GM19328 (cell line): ENCODE results near the gene SPPL3.
"Not testable (repeated sequence)": the region's sequence is repeated elsewhere in the genome, so short reads cannot be mapped to it uniquely, and the experiment has no call there.

Experiments used
- ATAC-seq: cut with Tn5 transposase; IDR thresholded peaks from one replicate; pipeline ENCODE4 v1.9.1; 2021; ENCODE audit warnings: mild to moderate bottlenecking, moderate library complexity; ENCODE audit not compliant: unreplicated experiment

Gene SPPL3

DNA sequence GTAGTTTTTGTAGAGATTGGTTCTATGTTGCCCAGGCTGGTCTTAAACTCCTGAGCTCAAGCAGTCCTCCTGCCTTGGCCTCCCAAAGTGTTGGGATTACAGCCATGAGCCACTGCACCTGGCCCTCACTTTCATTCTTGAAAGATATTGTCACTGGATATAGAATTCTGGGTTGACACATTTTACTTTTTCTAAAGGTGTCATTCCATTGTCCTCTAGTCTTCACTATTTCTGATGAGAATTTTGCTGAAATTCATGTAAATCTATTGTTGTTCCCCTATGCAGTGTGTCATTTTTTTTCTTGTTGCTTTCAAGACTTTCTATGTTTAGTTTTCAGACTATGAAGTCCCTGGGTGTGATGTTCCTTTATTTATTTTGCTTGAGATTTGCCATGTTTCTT, 149.4 kb downstream of the SPPL3 start:
- ATAC-seq = no peak

GRCh38 chr12:120751389-120751788, 152.8 kb downstream of the SPPL3 start:
- ATAC-seq = no peak

- no peak for ATAC-seq
Measured at GRCh38 chr12:120750806-120751205, 153.4 kb downstream of the SPPL3 start.

DNA sequence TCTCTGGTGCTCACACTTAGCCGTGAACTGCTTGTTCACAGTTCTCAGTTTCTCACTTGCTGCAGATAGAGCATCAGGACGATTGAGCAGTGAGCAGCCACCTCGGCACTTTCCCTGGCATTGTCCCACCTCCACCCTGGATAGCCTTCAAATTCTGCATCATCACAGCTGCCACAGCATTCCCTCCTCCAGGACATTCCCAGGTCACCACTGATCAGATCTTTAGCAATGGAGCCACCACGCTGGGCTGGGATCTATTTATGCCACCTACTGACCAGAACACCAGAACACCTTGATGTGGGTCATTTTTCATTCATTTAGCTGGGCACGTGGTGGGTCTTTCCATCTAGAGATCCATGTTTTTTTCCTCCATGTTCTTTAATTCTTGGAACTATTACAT, 154.9 kb downstream of the SPPL3 start:
- no peak for ATAC-seq

GRCh38 chr12:120748242-120748641, 155.9 kb downstream of the SPPL3 start:
- no peak for ATAC-seq

- no peak for ATAC-seq
Measured at GRCh38 chr12:120744922-120745493, 159.2 kb downstream of the SPPL3 start.

DNA sequence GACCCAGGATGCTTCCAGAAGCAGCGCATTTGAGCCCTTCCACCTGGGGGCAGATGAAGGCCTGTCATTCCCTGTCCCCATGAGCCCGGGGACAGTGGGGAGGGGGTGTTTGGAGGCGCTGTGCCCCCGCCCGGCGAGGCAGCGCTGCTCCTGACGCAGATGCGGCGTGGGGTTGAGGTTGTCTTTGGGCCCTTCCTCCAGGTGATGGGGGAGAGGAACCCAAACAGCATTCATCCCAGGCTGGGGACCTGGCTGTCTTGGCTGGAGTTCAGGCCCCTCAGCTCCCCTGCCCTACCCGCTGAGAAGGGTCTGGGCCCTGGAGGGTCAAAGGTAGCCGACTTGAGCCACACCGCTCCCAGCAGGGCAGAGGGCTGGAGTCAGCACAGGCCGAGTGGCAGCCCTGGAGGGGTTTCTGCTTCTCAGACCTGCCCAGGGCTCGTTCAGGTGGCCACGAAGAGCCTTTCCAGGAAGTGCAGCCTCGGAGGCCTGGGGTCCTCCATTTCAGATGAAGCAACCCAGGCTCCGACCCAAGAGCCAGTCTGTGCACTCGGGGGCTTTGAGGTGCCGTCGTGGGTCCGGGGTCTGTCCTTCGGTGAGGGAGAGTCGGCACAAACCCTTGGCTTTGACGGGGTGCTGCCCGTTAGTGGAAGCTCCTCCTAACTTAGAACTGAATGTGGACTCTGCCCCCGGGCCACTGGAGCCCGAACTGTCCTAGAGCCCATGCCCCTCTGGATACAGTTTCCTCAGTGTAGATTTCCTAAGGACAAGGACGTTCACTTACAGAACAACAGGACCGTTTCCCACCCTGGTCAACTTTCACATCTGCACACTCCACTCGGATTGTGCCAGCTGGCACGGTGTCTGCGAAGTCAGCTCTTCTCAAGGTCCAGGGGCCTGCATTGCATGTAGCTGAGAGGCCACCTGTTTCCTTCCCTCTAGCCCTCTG, 162.4 kb downstream of the SPPL3 start:
- no peak for ATAC-seq

- ATAC-seq = no peak
Measured at GRCh38 chr12:120740871-120741270, 163.3 kb downstream of the SPPL3 start.

DNA sequence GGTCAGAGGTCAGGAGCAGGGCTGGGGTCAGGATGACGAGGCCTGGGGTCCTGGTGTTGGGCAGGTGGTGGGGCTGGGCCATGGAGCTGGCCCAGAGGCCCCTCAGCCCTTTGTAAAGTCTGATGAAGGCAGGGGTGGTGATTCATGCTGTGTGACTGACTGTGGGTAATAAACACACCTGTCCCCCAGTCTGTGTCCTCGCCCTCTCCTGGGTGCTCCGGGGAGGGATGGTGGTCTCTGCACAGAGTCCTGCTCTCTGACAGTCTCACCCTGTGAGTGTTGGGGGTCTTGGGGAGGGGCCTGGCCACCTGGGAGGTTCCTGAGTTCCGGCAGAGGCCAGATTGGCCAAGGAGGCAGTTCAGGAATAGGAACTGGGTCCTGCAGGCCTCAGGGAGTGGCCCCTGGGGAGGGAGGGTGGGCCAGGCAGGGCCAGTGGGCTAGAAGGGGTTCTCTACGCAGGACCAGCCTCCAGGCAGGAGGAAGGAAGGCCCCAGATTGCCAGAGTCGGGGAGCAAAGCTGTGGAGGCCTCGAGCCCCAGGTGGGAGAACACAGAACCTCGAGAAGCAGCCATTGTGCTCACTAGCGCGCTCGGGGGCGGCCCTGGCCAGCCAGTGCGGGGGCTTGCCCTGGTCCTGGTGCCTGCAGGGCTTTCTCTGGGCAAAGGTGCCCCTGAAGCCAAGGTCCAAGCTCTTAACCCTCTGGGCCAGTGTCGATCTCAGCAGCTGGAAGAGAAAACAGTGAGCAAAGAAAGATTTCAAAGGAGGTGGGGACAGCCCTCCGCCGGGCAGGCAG, 164.1 kb downstream of the SPPL3 start:
- ATAC-seq = no peak

- no peak for ATAC-seq
Measured at GRCh38 chr12:120739031-120739762, 165.0 kb downstream of the SPPL3 start.

DNA sequence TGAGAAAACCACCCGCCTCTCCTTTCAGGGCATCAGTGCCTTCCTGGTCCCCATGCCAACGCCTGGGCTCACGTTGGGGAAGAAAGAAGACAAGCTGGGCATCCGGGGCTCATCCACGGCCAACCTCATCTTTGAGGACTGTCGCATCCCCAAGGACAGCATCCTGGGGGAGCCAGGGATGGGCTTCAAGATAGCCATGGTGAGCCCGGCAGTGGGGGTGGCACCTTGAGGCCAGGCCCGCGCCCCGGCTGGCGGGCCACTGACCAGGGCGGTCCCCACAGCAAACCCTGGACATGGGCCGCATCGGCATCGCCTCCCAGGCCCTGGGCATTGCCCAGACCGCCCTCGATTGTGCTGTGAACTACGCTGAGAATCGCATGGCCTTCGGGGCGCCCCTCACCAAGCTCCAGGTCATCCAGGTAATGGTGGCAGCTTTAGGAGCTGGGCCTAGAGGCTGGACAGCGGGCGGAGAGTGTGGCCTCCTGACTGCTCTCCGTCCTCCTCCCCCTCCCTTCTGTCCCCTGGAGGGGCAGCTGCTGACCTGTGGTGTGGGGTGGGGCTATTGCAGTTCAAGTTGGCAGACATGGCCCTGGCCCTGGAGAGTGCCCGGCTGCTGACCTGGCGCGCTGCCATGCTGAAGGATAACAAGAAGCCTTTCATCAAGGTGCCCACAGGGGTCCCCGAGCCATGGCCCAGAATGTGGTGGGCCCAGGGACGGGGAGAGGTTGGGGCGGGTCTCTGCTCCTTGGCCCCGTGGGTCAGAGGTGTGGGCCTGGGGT, 165.7 kb downstream of the SPPL3 start:
- ATAC-seq = no peak

- ATAC-seq = no peak
Measured at GRCh38 chr12:120737557-120738251, 166.5 kb downstream of the SPPL3 start.

- ATAC-seq = no peak
Measured at GRCh38 chr12:120736404-120737331, 167.5 kb downstream of the SPPL3 start.

DNA sequence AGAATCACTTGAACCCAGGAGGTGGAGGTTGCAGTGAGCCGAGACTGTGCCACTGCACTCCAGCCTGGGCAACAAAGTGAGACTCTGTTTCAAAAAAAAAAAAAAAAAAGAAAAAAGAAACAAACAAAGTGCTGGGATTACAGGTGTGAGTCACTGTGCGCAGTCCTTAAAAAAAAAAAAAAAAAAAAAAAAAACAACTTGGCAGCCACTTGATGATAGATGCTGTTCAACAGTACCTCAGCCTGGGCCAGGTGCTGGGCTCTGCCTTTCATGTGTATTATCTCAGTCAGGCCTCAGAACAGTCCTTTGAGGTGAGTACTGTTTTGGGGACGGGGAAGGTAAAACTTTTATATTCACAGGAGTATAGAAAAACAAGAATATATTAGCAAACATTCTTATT, 169.0 kb downstream of the SPPL3 start:
- ATAC-seq = no peak

GRCh38 chr12:120734210-120734609, 169.9 kb downstream of the SPPL3 start:
- no peak for ATAC-seq

- ATAC-seq = no peak
Measured at GRCh38 chr12:120733574-120733973, 170.6 kb downstream of the SPPL3 start.

DNA sequence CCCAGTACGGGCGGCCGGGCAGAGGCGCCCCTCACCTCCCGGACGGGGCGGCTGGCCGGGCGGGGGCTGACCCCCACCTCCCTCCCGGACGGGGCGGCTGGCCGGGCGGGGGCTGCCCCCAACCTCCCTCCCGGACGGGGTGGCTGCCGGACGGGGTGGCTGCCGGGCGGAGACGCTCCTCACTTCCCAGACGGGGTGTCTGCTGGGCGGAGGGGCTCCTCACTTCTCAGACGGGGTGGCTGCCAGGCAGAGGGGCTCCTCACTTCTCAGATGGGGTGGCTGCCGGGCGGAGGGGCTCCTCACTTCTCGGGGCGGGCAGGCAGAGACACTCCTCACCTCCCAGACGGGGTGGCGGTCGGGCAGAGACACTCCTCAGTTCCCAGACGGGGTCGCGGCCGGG, 172.0 kb downstream of the SPPL3 start:
- not testable (repeated sequence) for ATAC-seq

- no peak for ATAC-seq
Measured at GRCh38 chr12:120726961-120727360, 177.2 kb downstream of the SPPL3 start.

DNA sequence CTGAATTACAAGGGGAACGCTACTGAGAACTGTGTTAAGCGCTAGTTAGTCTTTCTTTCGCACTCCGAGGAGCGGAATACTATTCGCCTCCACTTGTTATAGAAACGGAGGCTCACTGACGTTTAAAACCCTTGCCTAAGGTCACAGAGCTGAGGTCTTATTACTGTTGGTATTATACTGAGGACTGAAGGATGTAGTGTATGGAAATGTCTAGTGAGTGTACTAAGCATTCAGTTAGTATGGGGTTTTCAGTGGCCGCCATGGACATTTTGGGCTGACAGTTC, 177.7 kb downstream of the SPPL3 start:
- ATAC-seq = no peak
